HS-27A (cell line): ENCODE results near the gene WDR53.
"Not testable (repeated sequence)": the region's sequence is repeated elsewhere in the genome, so short reads cannot be mapped to it uniquely, and the experiment has no call there.

Experiments
- DNase-seq: peaks from one replicate; pipeline ENCODE4 v3.0.0-alpha.2; 2012; ENCODE audit warnings: low read depth, missing footprints

WDR53 gene

DNA sequence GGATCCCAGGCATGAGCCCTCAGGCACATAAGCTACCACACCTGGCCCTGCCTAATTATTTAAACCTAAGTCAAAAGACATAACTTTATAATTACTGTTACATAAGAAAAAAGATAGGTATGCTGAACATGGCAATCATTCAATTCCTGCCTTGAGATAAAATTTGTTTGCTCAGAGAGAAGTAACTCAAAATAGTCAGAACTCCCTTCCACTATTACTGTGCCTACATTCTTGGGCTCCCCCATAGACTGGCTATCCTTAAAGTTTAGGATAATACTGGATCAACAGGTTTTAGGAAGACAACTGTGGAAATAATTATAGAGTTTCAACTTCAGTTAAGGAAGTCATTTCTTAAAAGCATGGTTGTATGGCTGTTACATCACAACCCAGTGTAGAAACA lies 9.9 kb downstream of the WDR53 start:
- DNase-seq: no peak

DNA sequence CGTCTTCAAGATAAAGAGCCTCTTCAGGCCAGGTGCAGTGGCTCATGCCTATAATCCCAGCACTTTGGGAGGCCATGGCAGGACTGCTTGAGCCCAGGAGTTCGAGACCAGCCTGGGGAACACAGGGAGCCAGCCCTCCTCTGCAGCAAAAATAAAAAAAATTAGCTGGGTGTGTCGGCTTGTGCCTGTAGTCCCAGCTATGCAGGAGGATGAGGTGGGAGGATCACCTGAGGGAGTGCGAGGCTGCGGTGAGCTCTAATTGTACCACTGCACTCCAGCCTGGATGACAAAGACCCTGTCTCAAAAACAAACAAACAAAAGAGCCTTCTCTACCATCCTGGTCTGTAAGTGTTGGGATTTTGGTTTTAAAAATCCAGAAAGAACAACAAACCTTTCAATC lies 11.1 kb downstream of the WDR53 start:
- no peak for DNase-seq

DNA sequence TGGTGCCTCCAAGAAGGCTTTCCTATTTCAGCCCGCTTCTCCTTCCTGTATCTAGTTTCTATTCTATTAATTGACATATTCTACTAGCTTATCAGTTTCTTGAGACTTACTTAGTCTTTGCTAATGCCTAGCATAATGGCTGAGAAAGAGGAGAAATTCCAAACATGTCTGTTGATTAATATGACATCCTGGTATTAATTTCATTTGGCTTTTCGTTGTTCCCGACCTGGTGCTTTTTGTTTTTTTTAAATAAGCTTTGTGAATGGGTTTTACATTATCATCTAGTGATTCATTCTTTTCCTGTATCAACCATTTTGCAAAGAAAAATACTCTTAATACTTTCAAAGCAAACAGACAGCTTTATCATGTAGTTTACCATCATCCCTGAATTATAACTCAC lies 13.1 kb downstream of the WDR53 start:
- DNase-seq: no peak

DNA sequence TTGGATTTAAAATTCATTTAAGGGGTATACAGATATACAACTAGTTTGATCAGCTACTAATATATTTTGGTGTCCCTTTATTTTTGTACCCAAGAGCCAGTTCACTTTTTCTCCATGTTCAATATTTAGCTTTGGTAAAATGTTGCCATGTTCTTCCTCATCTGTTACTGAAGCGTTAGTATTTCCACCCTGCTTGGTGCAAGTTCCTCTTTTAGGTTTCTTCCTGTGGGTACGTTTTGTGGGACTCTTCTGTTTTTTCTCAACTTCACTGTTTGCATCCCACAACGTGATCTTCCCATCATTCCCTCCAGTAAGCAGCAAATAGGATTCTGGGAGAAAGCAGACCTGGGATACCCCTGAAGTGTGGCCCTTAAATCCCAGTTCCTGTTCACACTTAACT lies 14.1 kb downstream of the WDR53 start:
- DNase-seq: no peak

DNA sequence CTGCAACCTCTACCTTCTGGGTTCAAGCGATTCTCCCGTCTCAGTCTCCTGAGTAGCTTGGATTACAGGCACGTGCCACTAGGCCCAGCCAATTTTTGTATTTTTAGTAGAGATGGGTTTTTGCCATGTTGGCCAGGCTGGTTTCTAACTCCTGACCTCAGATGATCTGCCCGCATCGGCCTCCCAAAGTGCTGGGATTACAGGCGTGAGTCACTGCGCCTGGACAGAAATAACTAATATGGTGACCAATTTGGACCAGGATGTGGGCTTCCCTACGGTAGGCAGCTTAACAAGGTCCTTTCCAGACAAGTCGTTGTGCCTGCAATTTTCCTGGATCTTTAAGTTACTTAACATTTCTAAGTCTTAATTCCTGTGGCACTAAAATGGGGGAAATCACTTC lies 14.8 kb downstream of the WDR53 start:
- DNase-seq: no peak

DNA sequence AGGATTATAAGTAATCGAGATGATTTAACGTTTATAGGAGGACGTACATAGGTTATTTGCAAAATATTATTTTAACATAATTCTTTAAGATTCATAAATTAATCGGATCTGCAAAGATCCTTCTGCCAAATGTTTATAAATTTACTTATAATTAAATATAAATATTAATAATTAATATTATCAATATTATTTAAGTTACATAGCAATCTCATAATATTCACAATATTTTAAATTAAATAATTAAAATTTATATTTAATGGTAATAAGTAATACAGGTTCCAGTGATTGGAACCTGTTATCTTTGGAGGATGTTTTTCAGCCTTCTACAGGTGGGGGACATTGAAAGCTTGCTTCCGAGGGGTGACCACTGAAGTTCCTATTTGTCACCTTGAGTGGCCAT lies 16.1 kb downstream of the WDR53 start:
- DNase-seq: no peak

DNA sequence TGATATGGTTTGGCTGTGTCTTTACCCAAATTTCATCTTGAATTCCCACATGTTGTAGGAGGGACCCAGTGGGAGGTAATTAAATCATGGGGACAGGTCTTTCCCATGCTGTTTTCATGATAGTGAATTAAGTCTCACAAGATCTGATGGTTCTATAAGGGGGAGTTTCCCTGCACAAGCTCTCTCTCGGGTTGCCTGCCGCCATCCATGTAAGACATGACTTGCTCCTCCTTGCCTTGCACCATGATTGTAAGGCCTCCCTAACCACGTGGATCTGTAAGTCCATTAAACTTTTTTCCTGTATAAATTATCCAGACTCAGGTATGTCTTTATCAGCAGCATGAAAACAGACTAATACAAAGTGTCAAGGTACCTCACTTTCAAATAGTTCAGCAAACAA lies 18.2 kb downstream of the WDR53 start:
- not testable (repeated sequence) for DNase-seq

DNA sequence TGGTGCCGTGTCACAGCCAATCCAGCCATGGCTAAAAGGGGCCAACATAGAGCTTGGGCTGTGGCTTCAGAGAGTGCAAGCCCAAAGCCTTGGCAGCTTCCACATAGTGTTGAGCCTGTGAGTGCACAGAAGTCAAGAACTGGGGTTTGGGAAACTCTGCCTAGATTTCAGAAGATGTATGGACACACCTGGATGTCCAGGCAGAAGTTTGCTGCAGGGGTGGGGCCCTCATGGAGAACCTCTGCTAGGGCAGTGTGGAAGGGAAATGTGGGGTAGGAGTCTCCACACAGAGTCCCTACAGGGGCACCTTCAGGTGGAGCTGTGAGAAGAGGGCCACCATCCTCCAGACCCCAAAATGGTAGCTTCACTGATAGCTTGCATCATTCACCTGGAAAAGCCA lies 19.0 kb downstream of the WDR53 start:
- DNase-seq: not testable (repeated sequence)

DNA sequence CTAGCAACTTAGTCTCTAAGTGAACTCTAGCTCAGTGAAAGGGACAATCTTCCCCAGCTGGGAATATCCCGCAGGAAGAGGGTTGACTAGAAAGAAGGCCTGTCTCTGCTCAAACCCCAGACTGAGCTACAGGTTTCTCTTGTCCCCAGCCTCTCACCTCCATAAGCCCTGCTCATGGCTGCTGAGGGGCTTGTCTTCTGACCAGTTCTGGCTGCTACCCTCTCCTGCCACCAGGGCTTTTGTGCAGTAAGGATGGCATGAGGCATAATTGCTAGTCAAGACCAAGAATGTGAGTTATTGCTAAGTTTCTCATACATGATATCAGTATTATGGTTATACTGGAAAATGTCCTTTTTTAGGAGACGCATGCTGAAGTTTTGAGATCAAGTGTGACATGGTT lies 21.3 kb downstream of the WDR53 start:
- no peak for DNase-seq

DNA sequence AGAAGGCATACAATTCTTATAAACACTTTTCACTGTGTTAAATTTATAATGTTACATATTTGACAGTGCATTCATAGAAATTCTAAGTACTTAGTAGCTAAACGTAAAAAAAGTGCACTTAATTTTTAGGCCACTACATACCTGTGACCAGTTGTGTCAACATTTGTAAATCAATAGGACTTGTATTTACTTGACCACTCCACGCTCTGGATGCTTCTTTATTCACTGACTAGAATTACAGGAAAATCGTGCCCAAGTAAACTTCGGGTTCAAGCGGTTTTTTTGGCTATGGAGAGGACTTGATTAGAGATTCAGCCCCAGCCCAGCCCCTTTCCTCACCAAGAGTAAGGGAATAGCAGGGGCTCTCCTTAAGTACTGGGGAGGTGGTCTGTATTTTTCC lies 21.8 kb downstream of the WDR53 start:
- no peak for DNase-seq

DNA sequence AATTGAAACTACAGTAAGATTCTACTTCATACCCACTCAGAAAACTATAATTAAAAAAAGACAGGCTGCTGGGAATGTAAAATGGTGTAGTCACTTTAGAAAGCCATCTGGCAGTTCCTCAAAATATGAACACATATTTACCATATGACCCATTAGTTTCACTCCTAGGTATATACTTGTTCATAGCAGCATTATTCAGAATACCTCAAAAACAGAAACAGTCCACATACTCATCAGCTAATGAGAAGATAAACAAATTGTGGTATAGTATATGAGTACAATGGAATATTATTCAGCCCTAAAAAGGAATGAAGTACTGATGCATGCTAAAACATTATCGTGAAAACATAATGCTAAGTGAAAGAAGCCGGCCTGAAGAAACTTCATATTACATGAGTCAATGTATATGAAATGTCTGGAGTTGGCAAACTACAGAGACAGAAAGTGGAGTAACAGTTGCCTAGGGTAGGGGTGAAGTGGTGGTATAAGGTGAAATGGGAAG lies 23.8 kb downstream of the WDR53 start:
- no peak for DNase-seq

DNA sequence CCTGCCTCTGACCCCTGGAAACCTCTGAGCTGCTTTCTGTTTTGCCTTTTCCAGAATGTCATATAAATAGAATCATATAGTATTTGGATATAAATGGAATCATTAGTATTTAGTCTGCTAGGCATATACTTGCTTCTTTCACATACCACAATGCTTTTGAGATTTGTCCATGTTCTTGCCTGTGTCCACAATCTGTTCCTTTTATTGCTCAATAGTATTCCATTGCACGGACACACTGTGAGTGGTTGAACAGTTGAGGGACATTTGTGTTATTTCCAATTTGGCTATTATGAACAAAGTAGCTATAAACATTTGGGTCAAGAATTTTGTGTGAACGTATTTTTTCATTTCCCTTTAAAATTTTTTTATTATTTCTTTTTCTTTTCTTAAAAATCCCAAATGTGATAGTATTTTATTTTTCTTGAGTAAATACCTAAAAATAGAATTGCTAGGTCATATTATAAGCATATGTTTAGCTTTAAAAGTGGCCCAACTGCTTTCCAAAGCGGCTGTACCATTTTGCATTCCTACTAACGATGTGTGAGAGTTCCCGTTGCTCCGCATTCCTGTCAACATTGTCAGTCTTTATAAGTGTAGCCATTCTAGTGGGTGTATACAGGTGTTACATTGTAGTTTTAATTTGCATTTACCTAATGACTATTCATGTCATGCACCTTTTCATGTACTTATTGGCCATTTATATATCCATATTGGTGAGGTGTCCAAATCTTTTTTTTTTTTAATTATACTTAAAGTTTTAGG lies 26.5 kb downstream of the WDR53 start:
- no peak for DNase-seq

DNA sequence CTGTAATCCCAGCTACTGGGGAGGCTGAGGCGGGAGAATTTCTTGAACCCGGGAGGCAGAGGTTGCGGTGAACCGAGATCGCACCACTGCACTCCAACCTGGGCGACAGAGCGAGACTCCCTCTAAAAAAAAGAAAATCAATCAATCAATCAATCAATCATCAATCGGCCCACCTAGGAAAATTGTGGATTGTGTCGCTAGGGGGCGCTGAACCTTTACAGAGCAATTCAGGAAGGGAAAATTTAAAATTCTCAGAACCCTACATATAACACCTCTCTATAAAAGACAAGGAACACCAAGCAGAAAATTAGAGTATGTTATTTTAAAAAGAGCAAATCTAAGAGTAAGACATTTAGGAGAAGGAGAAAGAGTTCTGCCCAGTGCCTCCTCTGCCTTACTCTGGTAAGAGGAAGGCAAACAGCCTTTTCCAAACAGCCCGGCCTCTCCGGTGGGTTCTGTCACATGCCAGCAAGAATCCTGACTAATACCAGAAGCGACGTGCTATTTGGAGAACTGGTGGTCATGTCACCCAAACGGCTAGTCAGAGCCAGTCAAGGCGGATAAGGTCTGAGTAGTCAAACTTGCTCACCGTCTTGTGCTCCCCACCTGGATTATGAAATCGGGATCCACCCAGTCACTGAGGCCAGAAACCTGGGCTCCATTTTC lies 30.9 kb downstream of the WDR53 start:
- DNase-seq: no peak

DNA sequence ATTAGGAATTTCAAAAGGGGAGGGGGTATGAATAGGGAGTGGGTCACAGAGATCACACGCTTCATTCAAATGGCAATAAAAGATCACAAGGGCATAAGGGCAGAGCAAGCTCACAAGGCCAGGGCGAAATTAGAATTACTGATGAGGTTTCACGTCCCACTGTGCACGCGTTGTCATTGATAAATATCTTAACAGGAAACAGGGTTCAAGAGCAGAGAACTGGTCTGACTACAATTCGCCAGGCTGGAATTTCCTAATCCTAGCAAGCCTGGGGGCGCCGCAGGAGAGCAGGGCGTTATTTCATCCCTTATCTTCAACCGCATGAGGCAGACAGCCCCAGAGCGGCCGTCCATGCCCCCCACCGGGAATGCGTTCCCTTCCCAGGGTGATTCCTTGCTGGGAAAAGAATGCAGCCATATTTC lies 35.1 kb downstream of the WDR53 start:
- DNase-seq: no peak

DNA sequence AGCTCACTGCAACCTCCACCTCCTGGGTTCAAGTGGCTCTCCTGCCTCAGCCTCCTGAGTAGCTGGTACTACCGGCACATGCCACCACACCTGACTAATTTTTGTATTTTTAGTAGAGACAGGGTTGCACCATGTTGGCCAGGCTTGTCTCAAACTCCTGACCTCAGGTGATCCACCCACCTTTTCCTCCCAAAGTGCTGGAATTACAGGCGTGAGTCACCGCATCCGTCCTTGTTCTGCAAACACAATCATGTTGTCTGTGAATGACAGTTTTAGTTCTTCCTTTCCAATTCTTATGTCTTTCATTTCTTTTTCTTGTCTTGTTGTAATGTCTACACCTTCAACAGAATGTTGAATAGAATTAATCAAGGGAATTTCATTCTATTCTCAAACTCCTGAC lies 36.9 kb downstream of the WDR53 start:
- DNase-seq: no peak

DNA sequence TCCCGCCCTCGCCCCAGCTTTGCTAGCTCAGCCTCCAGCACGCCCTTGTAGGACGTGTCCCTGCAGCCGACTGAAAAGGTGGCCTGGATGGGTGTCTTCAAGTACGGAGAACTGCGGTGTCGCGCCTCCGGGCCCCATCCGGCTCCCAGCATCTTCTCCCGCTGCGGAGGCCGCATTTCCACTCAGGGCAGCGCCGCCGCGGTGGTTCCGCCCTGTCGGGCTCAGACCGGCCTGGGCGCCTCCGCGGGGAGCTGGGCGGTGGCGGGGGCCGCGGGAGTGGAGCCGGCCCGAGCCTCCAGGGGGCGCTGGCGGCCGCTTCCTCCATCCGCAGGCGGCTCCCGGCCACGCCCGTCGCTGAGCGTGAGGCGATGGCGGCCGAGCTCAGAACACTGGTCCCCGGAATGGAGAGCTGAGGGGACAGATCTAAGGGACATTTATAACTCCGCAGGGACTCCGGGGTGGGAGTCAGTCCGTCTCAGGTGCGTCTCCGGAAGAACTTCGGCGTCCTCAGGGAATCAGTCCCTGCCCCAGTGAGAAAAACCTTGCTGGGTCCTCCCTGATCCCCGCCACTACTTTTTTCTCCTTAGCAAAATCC lies 39.6 kb downstream of the WDR53 start:
- no peak for DNase-seq

DNA sequence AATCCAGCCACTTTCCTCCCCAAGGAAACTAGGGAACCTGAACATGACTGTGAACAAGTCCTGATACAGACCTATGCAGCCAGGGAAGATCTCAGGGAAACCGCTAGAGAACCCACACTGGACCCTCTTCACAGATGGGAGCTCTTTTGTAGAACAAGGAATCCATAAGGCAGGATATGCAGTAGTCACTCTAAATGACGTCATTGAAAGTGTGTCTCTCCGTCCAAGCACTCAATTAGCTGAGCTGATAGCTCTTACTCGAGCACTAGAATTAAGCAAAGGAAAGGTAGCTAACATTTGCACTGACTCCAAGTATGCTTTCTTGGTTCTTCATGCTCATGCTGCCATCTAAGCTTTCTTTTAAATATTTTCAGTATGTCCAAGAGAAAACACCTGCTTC lies 43.2 kb downstream of the WDR53 start:
- no peak for DNase-seq

DNA sequence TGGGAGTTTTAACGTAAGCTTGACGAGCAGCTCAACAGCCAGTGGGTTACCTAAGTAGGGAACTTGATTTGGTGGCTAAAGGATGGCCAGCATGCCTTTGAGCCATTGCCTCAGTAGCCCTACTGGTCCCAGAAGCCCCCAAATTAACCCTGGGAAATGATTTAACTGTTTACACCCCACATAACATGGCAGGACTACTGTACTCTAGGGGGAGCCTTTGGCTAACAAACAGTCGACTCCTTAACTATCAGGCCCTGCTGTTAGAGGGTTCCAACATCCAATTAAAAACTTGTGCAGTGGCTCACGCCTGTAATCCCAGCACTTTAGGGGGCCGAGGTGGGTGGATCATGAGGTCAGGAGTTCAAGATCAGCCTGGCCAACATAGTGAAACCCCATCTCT lies 43.8 kb downstream of the WDR53 start:
- DNase-seq: no peak

DNA sequence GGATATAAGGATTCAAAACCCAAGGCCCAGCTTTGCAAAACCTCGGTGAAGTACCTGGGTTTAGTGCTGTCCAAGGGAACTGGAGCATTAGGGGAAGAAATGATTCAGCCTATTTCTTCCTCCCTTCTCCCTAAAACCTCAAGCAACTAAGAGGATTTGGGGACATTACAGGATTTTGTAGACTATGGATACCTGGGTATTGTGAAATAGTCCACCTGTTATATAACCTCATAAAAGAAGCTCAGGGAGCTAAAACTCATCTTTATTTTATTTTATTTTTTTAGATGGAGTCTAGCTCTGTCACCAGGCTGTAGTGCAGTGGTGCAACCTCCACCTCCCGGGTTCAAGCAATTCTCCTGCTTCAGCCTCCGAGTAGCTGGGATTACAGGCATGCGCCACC lies 44.5 kb downstream of the WDR53 start:
- DNase-seq: no peak

DNA sequence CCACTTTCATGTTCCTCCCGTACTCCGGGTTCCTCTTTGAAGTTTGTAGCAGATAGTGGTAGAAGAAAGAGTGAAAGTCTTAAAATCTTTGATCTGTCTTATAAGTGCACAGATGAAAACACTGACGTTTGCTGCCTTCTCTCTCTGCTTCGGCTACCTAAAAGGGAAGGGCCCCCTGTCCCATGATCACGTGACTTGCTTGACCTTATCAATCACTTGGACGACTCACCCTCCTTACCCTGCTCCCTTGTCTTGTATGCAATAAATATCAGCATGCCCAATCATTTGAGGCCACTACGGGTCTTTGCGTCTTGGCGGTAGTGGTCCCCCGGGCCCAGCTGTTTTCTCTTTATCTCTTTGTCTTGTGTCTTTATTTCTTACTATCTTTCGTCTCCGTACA lies 47.1 kb downstream of the WDR53 start:
- DNase-seq: not testable (repeated sequence)

DNA sequence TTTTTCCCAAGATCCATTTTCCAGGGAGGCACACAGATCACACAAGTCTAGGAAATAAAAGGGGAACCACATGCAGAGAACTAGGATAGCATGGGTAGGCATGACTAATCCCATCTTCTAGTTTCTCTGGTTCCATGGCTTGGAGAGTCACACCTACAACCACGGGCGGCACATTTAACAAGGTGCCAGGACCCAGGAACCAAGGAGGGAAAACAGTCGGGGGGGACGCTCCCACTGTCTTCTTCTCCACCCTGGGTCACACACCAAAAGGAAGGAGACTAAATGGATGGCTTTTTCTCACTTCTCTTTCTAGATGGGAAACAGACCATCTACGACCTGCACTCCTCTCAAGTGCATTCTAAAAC lies 48.7 kb downstream of the WDR53 start:
- DNase-seq: no peak

DNA sequence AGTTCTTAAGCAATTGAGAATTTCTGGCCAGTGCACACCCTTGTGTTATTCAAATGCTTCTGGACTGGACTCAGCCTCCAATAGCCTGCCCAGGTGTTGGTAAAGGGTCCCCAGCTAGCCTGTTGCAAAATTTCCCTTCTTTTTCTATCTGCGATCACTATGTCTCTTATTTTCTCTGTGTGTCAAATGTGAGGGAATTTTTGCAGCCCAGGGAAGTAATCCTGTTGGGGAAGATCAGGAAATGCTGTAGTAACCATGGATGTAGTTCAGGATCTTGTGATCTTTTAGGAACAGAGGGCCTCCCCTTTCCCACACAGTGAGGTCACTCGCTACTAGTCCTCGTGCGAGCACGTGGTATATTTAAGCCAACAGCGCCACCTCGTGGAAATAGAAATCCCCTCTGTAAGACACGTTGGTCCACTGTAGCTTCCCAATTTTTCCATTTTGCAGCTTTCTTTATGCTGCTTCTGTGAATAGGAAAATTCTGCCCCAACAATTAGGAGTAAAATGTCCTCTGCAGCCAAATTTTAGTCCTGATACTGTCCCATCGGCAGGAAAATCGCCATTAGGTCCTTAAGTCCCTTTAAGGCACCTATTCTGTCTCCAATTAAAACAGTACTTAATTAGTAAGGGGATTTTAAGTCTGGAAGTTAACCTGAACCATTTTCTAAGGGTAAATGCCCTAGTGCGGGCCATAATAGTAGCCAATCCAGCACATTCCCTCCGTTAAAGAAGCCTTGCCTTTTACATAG lies 49.2 kb downstream of the WDR53 start:
- peak; percentile 57 for DNase-seq

DNA sequence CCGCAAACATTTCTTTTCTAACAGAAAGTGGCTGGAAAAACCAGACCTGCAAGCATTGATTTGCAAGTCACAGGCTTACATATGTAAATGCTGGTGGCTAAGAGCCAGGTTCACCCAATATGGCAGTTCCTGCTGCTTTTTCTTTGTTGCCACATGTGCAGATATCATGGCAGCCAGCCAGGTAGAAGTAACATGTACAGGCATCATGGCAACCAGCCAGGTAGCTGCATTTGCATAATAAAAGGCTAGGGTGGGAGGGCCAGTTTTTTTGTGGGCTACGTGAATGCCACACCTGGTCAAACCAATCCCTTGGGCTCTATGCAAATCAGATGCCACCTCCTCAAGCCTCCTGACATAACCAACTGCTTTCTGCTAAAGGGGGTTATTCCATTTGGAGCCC lies 50.4 kb downstream of the WDR53 start:
- DNase-seq: no peak
